ENCODE measurements around the gene H2BK1. TPM values are rescaled to one million over a fixed set of nuclear protein-coding genes. Genes with fewer than 3 reads are reported as not detected.

The H2BK1 gene
- total RNA-seq, 2 donors from 2014 or later: not detected

GRCh38 chr7:151204383-151205032 is 5.8 kb downstream of the H2BK1 start:
- H3K27ac ChIP-seq: no peak overlapping the region
- H3K36me3 ChIP-seq: no peaks in the 10 kb centered on the region
- DNase-seq: no peak
- H3K9me3 ChIP-seq: no peaks in the 10 kb centered on the region
- TF ChIP-seq, protein P1, sequence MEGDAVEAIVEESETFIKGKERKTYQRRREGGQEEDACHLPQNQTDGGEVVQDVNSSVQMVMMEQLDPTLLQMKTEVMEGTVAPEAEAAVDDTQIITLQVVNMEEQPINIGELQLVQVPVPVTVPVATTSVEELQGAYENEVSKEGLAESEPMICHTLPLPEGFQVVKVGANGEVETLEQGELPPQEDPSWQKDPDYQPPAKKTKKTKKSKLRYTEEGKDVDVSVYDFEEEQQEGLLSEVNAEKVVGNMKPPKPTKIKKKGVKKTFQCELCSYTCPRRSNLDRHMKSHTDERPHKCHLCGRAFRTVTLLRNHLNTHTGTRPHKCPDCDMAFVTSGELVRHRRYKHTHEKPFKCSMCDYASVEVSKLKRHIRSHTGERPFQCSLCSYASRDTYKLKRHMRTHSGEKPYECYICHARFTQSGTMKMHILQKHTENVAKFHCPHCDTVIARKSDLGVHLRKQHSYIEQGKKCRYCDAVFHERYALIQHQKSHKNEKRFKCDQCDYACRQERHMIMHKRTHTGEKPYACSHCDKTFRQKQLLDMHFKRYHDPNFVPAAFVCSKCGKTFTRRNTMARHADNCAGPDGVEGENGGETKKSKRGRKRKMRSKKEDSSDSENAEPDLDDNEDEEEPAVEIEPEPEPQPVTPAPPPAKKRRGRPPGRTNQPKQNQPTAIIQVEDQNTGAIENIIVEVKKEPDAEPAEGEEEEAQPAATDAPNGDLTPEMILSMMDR (IDR thresholded peaks at IDR 0.05): no peak
- H3K4me3 ChIP-seq: no peak overlapping the region
- intact Hi-C loops (cut with DNase I): no loop called here
- no peak overlapping the region for H3K9ac ChIP-seq (ENCODE audit: low read depth in 2 of 2, low read length in 2 of 2)
- H3K27me3 ChIP-seq: no peaks in the 10 kb centered on the region
- no peaks in the 10 kb centered on the region for H3K4me1 ChIP-seq

- TF ChIP-seq, protein P1 (IDR thresholded peaks at IDR 0.05): no peak
- Histone ChIP-seq H3K4me3 (no peak overlapping the region), H3K4me1 (no peaks in the 10 kb centered on the region), H3K27ac (no peak overlapping the region), H3K9ac (ENCODE audit: low read depth in 2 of 2, low read length in 2 of 2) (no peak overlapping the region), H3K27me3 (no peaks in the 10 kb centered on the region), H3K9me3 (no peaks in the 10 kb centered on the region), H3K36me3 (no peaks in the 10 kb centered on the region)
- intact Hi-C loops (cut with DNase I): no loop called here
- no peak for DNase-seq
Measured at GRCh38 chr7:151202836-151203235, 7.5 kb downstream of the H2BK1 start.

DNA sequence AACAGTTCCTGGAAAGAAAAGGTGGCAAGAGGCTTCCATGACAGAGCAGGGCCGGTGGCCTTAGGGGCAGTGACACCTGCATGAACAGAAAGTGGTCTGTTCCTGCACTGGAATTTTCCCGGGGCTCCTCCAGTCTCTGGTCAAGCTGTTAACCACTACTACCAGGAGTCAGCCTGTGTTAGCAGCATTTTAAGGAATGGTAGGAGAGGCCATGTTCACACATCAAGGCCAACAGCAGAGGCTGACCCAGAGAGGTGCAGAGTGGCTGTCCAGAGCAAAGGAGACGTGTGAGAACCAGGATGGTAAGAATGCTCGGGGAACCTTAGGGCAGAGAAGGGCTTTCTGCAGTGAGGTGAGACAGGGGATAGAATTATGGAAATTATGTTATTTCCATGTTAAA is 8.5 kb downstream of the H2BK1 start:
- Histone ChIP-seq H3K4me3 (no peak overlapping the region), H3K4me1 (no peaks in the 10 kb centered on the region), H3K9ac (ENCODE audit: low read depth in 2 of 2, low read length in 2 of 2) (no peak overlapping the region), H3K36me3 (no peaks in the 10 kb centered on the region), H3K27ac (no peak overlapping the region), H3K27me3 (no peaks in the 10 kb centered on the region), H3K9me3 (no peaks in the 10 kb centered on the region)
- intact Hi-C loops (cut with DNase I): no loop called here
- DNase-seq: no peak
- TF ChIP-seq, protein P1 (IDR thresholded peaks at IDR 0.05): no peak

GRCh38 chr7:151201344-151201743 is 8.9 kb downstream of the H2BK1 start:
- no peaks in the 10 kb centered on the region for H3K27me3 ChIP-seq
- no peak overlapping the region for H3K27ac ChIP-seq
- no peaks in the 10 kb centered on the region for H3K36me3 ChIP-seq
- H3K4me3 ChIP-seq: no peak overlapping the region
- intact Hi-C loops (cut with DNase I): no loop called here
- no peaks in the 10 kb centered on the region for H3K4me1 ChIP-seq
- TF ChIP-seq, protein P1 (IDR thresholded peaks at IDR 0.05): no peak
- no peaks in the 10 kb centered on the region for H3K9me3 ChIP-seq
- H3K9ac ChIP-seq (ENCODE audit: low read depth in 2 of 2, low read length in 2 of 2): no peak overlapping the region
- DNase-seq: no peak

GRCh38 chr7:151198945-151199848 is 11.1 kb downstream of the H2BK1 start:
- DNase-seq: no peak
- H3K9me3 ChIP-seq: no peaks in the 10 kb centered on the region
- no peaks in the 10 kb centered on the region for H3K4me1 ChIP-seq
- intact Hi-C loops (cut with DNase I): no loop called here
- H3K9ac ChIP-seq (ENCODE audit: low read depth in 2 of 2, low read length in 2 of 2): no peak overlapping the region
- H3K36me3 ChIP-seq: no peaks in the 10 kb centered on the region
- H3K27me3 ChIP-seq: no peaks in the 10 kb centered on the region
- H3K4me3 ChIP-seq: no peak overlapping the region
- TF ChIP-seq, protein P1 (IDR thresholded peaks at IDR 0.05): no peak
- H3K27ac ChIP-seq: no peak overlapping the region

Measured in colonic mucosa (tissue), 4 donors.